Gastroesophageal sphincter (tissue), 4 donors: ENCODE results near the gene FUT4. TPM values are rescaled to one million over a fixed set of nuclear protein-coding genes. Genes with fewer than 3 reads are reported as not detected.

Source experiments
- ATAC-seq: fragments of 150-250 bp; one replicate; pipeline ENCODE4 v1.9.1; 2016; ENCODE audit warnings: mild to moderate bottlenecking, moderate library complexity
- H3K27ac ChIP-seq, 4 donors: fragments of 200-600 bp; sonication (generic) in 3 of 4; 1 replicate in 3 of 4; 2 replicates in 1 of 4; pipeline ENCODE4 v1.5.1; 2016 to 2019
- H3K27me3 ChIP-seq: fragments of 200-600 bp; sonication (generic); one replicate; pipeline ENCODE4 v1.5.1; 2019
- H3K36me3 ChIP-seq, 2 donors: fragments of 200-600 bp; sonication (generic); one replicate each; pipeline ENCODE4 v1.5.1; 2019; ENCODE audit warnings: control low read depth in 1 of 2
- H3K4me1 ChIP-seq, 3 donors: fragments of 200-600 bp; sonication (generic); 1 replicate in 2 of 3; 2 replicates in 1 of 3; pipeline ENCODE4 v1.5.1; 2016 to 2019; ENCODE audit warnings: control low read depth in 2 of 3
- H3K4me3 ChIP-seq, 2 donors: fragments of 200-600 bp; sonication (generic); one replicate each; pipeline ENCODE4 v1.5.1; 2019; ENCODE audit warnings: mild to moderate bottlenecking in 1 of 2, moderate library complexity in 1 of 2
- H3K9me3 ChIP-seq, 3 donors: fragments of 200-600 bp; sonication (generic); one replicate each; pipeline ENCODE4 v1.5.1; 2017 to 2019; ENCODE audit warnings: control low read depth in 2 of 3
- CTCF ChIP-seq, 4 experiments: fragments of 200-600 bp in 2 of 4; fragments of 450-650 bp in 2 of 4; sonication (generic) in 1 of 4; IDR thresholded peaks; one replicate each; pipeline ENCODE4 v1.5.1; 2017 to 2019; ENCODE audit warnings: antibody characterized with exemption in 4 of 4, mild to moderate bottlenecking in 2 of 4, moderate library complexity in 2 of 4
- EP300 ChIP-seq: sonication (generic); formaldehyde crosslinking; IDR thresholded peaks from one replicate; pipeline ENCODE4 v1.6.1; 2017; ENCODE audit warnings: antibody characterized with exemption, mild to moderate bottlenecking
- POLR2A ChIP-seq, 2 donors: fragments of 450-650 bp; IDR thresholded peaks; one replicate each; pipeline ENCODE4 v1.6.1; 2017; ENCODE audit warnings: antibody characterized with exemption in 2 of 2, mild to moderate bottlenecking in 2 of 2, moderate library complexity in 1 of 2
- POLR2AphosphoS5 ChIP-seq: sonication (generic); formaldehyde crosslinking; IDR thresholded peaks from one replicate; pipeline ENCODE4 v1.6.1; 2017; ENCODE audit warnings: antibody characterized with exemption
- WGBS, 2 donors: methylation state at CpG; one replicate each; pipeline ENCODE4 v1.1.5; 2018; ENCODE audit warnings: low coverage in 1 of 2; 5-methylcytosine and 5-hydroxymethylcytosine counted together
- total RNA-seq, 4 donors: library from RNA; depleted of rRNA; stranded (reverse); fragments of >200 nt; gene quantifications; one replicate each; pipeline ENCODE4 v1.1.0, GENCODE V29; 2016

Gene FUT4
- total RNA-seq, 4 donors from 2014 or later: 5.2 to 7.8 (median 7.6) TPM

GRCh38 chr11:94583213-94583865, 39.6 kb downstream of the FUT4 start:
- 69 to 89% methylated on average over 4 of the region's 4 CpGs for WGBS, 2 donors
- no peak for ATAC-seq
- Histone ChIP-seq H3K4me3 (no peak overlapping the region), H3K4me1 (no peaks in the 10 kb centered on the region), H3K9me3 (no peaks in the 10 kb centered on the region), H3K36me3 (peaks cover 0 to 10% of the 10 kb centered on the region in 2 donors), H3K27ac (no peak overlapping the region), H3K27me3 (no peaks in the 10 kb centered on the region)
- TF ChIP-seq EP300 (no peak), CTCF (IDR thresholded peaks at IDR 0.05) (no peak), POLR2AphosphoS5 (no peak)

- ATAC-seq: peak; percentile 41
- Histone ChIP-seq H3K4me3 (no peak overlapping the region), H3K4me1 (no peaks in the 10 kb centered on the region), H3K27ac (no peak overlapping the region), H3K9me3 (no peaks in the 10 kb centered on the region), H3K27me3 (no peaks in the 10 kb centered on the region), H3K36me3 (peaks cover 0 to 12% of the 10 kb centered on the region in 2 donors)
- 14 to 53% methylated on average over 1 to 2 of the region's 3 CpGs for WGBS, 2 donors
- no peak for TF ChIP-seq POLR2A (IDR thresholded peaks at IDR 0.05)
- TF ChIP-seq EP300: no peak
- TF ChIP-seq CTCF (IDR thresholded peaks at IDR 0.05): no peak
- TF ChIP-seq POLR2AphosphoS5: no peak
These were observed 40.3 kb downstream of the FUT4 start for GRCh38 chr11:94583866-94584500.

GRCh38 chr11:94584978-94585377, 41.3 kb downstream of the FUT4 start:
- Histone ChIP-seq H3K27ac (no peak overlapping the region), H3K4me1 (no peaks in the 10 kb centered on the region), H3K4me3 (no peak overlapping the region), H3K36me3 (peaks cover 0 to 22% of the 10 kb centered on the region in 2 donors), H3K27me3 (no peaks in the 10 kb centered on the region), H3K9me3 (no peaks in the 10 kb centered on the region)
- 100% methylated on average over 2 of the region's 5 CpGs; no CpG with 5 or more reads in 1 of the 2 donors for WGBS, 2 donors
- ATAC-seq: no peak
- no peak for TF ChIP-seq POLR2AphosphoS5
- no peak for TF ChIP-seq POLR2A (IDR thresholded peaks at IDR 0.05)
- no peak for TF ChIP-seq CTCF (IDR thresholded peaks at IDR 0.05)
- no peak for TF ChIP-seq EP300

- H3K27ac ChIP-seq: no peak overlapping the region
- no peaks in the 10 kb centered on the region for H3K27me3 ChIP-seq
- H3K36me3 ChIP-seq: peaks cover 0 to 26% of the 10 kb centered on the region in 2 donors
- H3K4me1 ChIP-seq: no peaks in the 10 kb centered on the region
- no peak for TF ChIP-seq CTCF (IDR thresholded peaks at IDR 0.05)
- no peak for TF ChIP-seq POLR2A (IDR thresholded peaks at IDR 0.05)
- TF ChIP-seq EP300: no peak
- TF ChIP-seq POLR2AphosphoS5: no peak
- no peak for ATAC-seq
- 72 to 85% methylated on average over 3 of the region's 3 CpGs for WGBS, 2 donors
- H3K4me3 ChIP-seq: no peak overlapping the region
- H3K9me3 ChIP-seq: no peaks in the 10 kb centered on the region
These were observed 41.7 kb downstream of the FUT4 start for GRCh38 chr11:94585399-94585798.

GRCh38 chr11:94586546-94586945, 42.8 kb downstream of the FUT4 start:
- H3K9me3 ChIP-seq: no peaks in the 10 kb centered on the region
- no peaks in the 10 kb centered on the region for H3K27me3 ChIP-seq
- TF ChIP-seq CTCF (IDR thresholded peaks at IDR 0.05): no peak
- TF ChIP-seq EP300: no peak
- no peak for TF ChIP-seq POLR2A (IDR thresholded peaks at IDR 0.05)
- TF ChIP-seq POLR2AphosphoS5: no peak
- no peak overlapping the region for H3K27ac ChIP-seq
- H3K36me3 ChIP-seq: peaks cover 0 to 36% of the 10 kb centered on the region in 2 donors
- 39 to 86% methylated on average over 1 to 4 of the region's 5 CpGs for WGBS, 2 donors
- no peak for ATAC-seq
- H3K4me1 ChIP-seq: no peaks in the 10 kb centered on the region
- no peak overlapping the region for H3K4me3 ChIP-seq
